Peyer's patch (tissue), 4 donors: Measurements from ENCODE around the gene LCN9. TPM values are rescaled to one million over a fixed set of nuclear protein-coding genes. Genes with fewer than 3 reads are reported as not detected.

Experiments used
- DNase-seq, 3 donors: peaks; one replicate each; pipeline ENCODE4 v3.0.0-alpha.2; 2017 to 2019
- H3K27ac ChIP-seq, 4 donors: fragments of 200-600 bp; sonication (generic); one replicate each; pipeline ENCODE4 v1.5.1; 2016 to 2019
- H3K27me3 ChIP-seq, 2 donors: fragments of 200-600 bp; sonication (generic); one replicate each; pipeline ENCODE4 v1.5.1; 2019
- H3K36me3 ChIP-seq, 3 donors: fragments of 200-600 bp; sonication (generic); one replicate each; pipeline ENCODE4 v1.5.1; 2016 to 2019
- H3K4me1 ChIP-seq, 4 donors: fragments of 200-600 bp; sonication (generic); one replicate each; pipeline ENCODE4 v1.5.1; 2016 to 2019
- H3K4me3 ChIP-seq, 4 donors: fragments of 200-600 bp; sonication (generic); 1 replicate in 3 of 4; 2 replicates in 1 of 4; pipeline ENCODE4 v1.5.1; 2016 to 2019; ENCODE audit warnings: mild to moderate bottlenecking in 1 of 4
- H3K9me3 ChIP-seq, 4 donors: fragments of 200-600 bp; sonication (generic); one replicate each; pipeline ENCODE4 v1.5.1; 2016 to 2019; ENCODE audit warnings: mild to moderate bottlenecking in 1 of 4
- POLR2A ChIP-seq, 2 donors: fragments of 450-650 bp; IDR thresholded peaks; one replicate each; pipeline ENCODE4 v1.5.1; 2017; ENCODE audit warnings: antibody characterized with exemption in 2 of 2, mild to moderate bottlenecking in 2 of 2, moderate library complexity in 2 of 2
- total RNA-seq, 4 donors: library from RNA; depleted of rRNA; stranded (reverse); fragments of >200 nt; gene quantifications; one replicate each; pipeline ENCODE4 v1.1.0, GENCODE V29; 2016
- TF ChIP-seq, protein P1 (sequence below), 6 experiments: fragments of 450-650 bp in 4 of 6; fragments of 200-600 bp in 2 of 6; sonication (generic) in 1 of 6; IDR thresholded peaks; one replicate each; pipeline ENCODE4 v1.5.1; 2017 to 2019; ENCODE audit warnings: antibody characterized with exemption in 6 of 6, mild to moderate bottlenecking in 3 of 6, moderate library complexity in 1 of 6

Gene LCN9
- total RNA-seq, 4 donors from 2014 or later: not detected

- Histone ChIP-seq H3K27me3 (no peaks in the 10 kb centered on the region), H3K36me3 (no peaks in the 10 kb centered on the region), H3K4me1 (no peaks in the 10 kb centered on the region), H3K4me3 (no peak overlapping the region), H3K9me3 (no peaks in the 10 kb centered on the region), H3K27ac (no peak overlapping the region)
- TF ChIP-seq, protein P1, sequence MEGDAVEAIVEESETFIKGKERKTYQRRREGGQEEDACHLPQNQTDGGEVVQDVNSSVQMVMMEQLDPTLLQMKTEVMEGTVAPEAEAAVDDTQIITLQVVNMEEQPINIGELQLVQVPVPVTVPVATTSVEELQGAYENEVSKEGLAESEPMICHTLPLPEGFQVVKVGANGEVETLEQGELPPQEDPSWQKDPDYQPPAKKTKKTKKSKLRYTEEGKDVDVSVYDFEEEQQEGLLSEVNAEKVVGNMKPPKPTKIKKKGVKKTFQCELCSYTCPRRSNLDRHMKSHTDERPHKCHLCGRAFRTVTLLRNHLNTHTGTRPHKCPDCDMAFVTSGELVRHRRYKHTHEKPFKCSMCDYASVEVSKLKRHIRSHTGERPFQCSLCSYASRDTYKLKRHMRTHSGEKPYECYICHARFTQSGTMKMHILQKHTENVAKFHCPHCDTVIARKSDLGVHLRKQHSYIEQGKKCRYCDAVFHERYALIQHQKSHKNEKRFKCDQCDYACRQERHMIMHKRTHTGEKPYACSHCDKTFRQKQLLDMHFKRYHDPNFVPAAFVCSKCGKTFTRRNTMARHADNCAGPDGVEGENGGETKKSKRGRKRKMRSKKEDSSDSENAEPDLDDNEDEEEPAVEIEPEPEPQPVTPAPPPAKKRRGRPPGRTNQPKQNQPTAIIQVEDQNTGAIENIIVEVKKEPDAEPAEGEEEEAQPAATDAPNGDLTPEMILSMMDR (IDR thresholded peaks at IDR 0.05): no peak
- TF ChIP-seq POLR2A (IDR thresholded peaks at IDR 0.05): no peak
- no peak for DNase-seq
Measured at GRCh38 chr9:135661816-135662560, 1.1 kb upstream of the LCN9 start.

- no peaks in the 10 kb centered on the region for H3K36me3 ChIP-seq
- peak in 1 of 3 donors; percentile 8 for DNase-seq
- no peaks in the 10 kb centered on the region for H3K9me3 ChIP-seq
- TF ChIP-seq, protein P1 (IDR thresholded peaks at IDR 0.05): no peak
- TF ChIP-seq POLR2A (IDR thresholded peaks at IDR 0.05): no peak
- no peaks in the 10 kb centered on the region for H3K27me3 ChIP-seq
- H3K4me3 ChIP-seq: no peak overlapping the region
- H3K4me1 ChIP-seq: no peaks in the 10 kb centered on the region
- no peak overlapping the region for H3K27ac ChIP-seq
Measured at GRCh38 chr9:135663451-135663770, 302 bp downstream of the LCN9 start.

DNA sequence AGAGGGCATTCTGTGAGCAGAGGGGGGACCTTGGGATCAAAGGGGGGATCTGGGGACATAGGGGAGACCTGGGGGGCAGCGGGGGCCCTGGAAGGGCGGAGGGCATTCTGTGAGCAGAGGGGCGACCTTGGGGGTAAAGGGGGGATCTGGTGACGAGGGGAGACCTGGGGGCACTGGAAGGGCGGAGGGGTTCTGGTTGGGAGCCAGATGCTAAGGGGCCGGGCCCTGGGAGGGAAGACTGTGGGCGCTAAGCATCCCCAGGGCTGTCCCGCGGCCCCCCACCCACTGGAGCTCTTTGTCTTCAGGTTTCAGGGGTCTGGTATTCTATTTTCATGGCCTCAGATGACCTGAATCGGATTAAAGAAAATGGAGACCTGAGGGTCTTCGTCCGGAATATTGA lies 748 bp downstream of the LCN9 start:
- no peak overlapping the region for H3K4me3 ChIP-seq
- no peaks in the 10 kb centered on the region for H3K9me3 ChIP-seq
- TF ChIP-seq, protein P1 (IDR thresholded peaks at IDR 0.05): no peak
- no peak for TF ChIP-seq POLR2A (IDR thresholded peaks at IDR 0.05)
- no peaks in the 10 kb centered on the region for H3K36me3 ChIP-seq
- DNase-seq: peak in 1 of 3 donors; percentile 25
- H3K27me3 ChIP-seq: no peaks in the 10 kb centered on the region
- H3K27ac ChIP-seq: no peak overlapping the region
- no peaks in the 10 kb centered on the region for H3K4me1 ChIP-seq

DNA sequence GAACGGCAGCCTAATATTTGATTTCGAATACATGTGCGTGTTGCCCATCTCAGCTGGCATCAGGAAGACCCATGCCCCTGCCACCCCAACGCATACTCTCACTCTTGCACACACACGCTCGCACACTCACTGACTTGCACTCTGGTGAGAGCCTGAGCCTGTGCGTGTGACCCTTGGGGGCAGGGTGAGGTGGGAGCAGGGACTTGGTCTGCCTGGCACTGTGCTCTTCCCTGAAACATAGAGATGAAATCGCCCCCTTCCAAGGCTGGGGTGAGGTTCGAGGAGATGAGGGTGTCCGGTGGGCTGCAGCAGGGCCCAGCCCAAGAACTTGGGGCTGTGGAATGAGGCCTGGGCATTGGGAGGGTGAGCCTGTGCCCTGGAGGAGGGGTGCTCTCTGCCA lies 1.2 kb downstream of the LCN9 start:
- DNase-seq: no peak
- no peaks in the 10 kb centered on the region for H3K27me3 ChIP-seq

DNA sequence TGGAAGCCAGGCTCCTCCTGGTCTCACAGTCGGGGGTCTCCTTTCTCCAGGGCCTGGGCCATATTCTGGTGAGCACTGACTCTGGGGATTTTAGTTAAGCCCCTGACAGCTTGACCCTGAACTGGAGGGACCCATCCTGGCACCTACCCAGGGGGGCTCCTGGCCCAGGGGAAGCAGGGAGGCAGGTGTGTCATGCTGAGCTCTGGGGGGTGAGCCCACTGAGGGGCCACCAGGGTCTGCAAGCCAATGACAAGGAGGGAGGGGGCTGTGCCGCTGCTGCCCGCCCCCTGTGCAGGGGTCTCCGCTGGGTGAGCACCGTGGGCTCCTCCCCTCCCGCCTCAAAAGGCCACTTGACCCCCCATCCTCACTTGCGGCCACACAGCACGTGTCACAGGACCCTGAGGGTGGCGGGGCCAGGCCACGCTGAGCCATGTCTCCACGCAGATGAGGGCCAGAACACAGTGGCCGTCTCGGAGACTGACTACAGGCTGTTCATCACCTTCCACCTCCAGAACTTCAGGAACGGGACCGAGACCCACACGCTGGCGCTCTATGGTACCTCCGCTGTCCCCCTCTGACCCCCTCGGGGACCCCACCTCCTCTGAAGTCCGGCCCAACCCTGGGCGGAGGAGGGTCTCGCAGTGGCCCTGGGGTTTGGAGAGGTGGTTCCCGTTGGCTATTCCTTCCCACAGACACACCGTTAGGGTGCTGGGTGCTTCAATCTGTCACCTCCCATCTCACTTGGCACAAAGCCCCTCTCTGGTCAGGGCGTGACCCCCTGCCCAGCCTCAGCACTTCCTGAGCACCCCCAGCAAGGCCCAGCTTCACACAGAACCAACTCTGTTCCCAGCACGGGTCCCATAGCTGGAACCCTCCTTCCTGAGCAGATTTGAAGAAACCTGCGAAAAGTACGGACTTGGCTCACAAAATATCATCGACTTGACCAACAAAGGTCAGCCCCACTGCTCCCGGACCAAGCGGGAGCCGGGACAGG lies 2.0 kb downstream of the LCN9 start:
- H3K36me3 ChIP-seq: no peaks in the 10 kb centered on the region
- no peak overlapping the region for H3K27ac ChIP-seq
- no peaks in the 10 kb centered on the region for H3K4me1 ChIP-seq
- TF ChIP-seq, protein P1 (IDR thresholded peaks at IDR 0.05): no peak
- no peak for TF ChIP-seq POLR2A (IDR thresholded peaks at IDR 0.05)
- H3K27me3 ChIP-seq: no peaks in the 10 kb centered on the region
- peak in 1 of 3 donors; percentile 40 for DNase-seq
- H3K9me3 ChIP-seq: no peaks in the 10 kb centered on the region
- H3K4me3 ChIP-seq: no peak overlapping the region

More for the DNA sequence above, 1.2 kb downstream of the LCN9 start:
- Histone ChIP-seq H3K36me3 (no peaks in the 10 kb centered on the region), H3K4me3 (no peak overlapping the region), H3K27ac (no peak overlapping the region), H3K4me1 (no peaks in the 10 kb centered on the region), H3K9me3 (no peaks in the 10 kb centered on the region)
- TF ChIP-seq, protein P1 (IDR thresholded peaks at IDR 0.05): no peak
